Smooth muscle cell (in vitro differentiated cells): ENCODE measurements around the gene HAND2. TPM values are rescaled to one million over a fixed set of nuclear protein-coding genes. Genes with fewer than 3 reads are reported as not detected.
A peak's percentile ranks its signal among the peaks of the same experiment; 100 is the strongest.

Source experiments
- DNase-seq: peaks from one replicate; lab custom pipeline; 2025; ENCODE audit not compliant: unreplicated experiment; lab: John Stamatoyannopoulos, UW
- H2AFZ ChIP-seq: fragments of 200-600 bp; sonication (generic); 2 replicates; pipeline ENCODE4 v1.6.0; 2016; ENCODE audit warnings: antibody characterized with exemption, low read depth, mild to moderate bottlenecking
- H3F3A ChIP-seq: fragments of 200-600 bp; sonication (generic); 2 replicates; pipeline ENCODE4 v1.6.0; 2017; ENCODE audit warnings: antibody characterized with exemption, low read depth
- H3K27ac ChIP-seq: fragments of 200-600 bp; sonication (generic); 2 replicates; pipeline ENCODE4 v1.5.1; 2016; ENCODE audit warnings: low read depth, mild to moderate bottlenecking
- H3K27me3 ChIP-seq: fragments of 200-600 bp; sonication (generic); 2 replicates; pipeline ENCODE4 v1.6.1; 2016; ENCODE audit warnings: low read depth, mild to moderate bottlenecking
- H3K36me3 ChIP-seq: fragments of 200-600 bp; sonication (generic); 2 replicates; pipeline ENCODE4 v1.5.1; 2016; ENCODE audit warnings: low read depth
- H3K4me1 ChIP-seq: fragments of 200-600 bp; sonication (generic); 2 replicates; pipeline ENCODE4 v1.5.1; 2016; ENCODE audit warnings: low read depth
- H3K4me2 ChIP-seq: fragments of 200-600 bp; sonication (generic); 2 replicates; pipeline ENCODE4 v1.6.0; 2016; ENCODE audit warnings: mild to moderate bottlenecking
- H3K4me3 ChIP-seq: fragments of 200-600 bp; sonication (generic); 2 replicates; pipeline ENCODE4 v1.5.1; 2016; ENCODE audit warnings: mild to moderate bottlenecking
- H3K79me2 ChIP-seq: fragments of 200-600 bp; sonication (generic); 2 replicates; pipeline ENCODE4 v1.6.0; 2016; ENCODE audit warnings: low read depth, mild to moderate bottlenecking
- H3K9ac ChIP-seq: fragments of 200-600 bp; sonication (generic); 2 replicates; pipeline ENCODE4 v1.6.0; 2016; ENCODE audit warnings: low read depth
- H3K9me3 ChIP-seq: fragments of 200-600 bp; sonication (generic); replicated peaks from 2 replicates; pipeline ENCODE4 v1.5.1; 2016; ENCODE audit warnings: low read depth
- H4K20me1 ChIP-seq: fragments of 200-600 bp; sonication (generic); 2 replicates; pipeline ENCODE4 v1.6.0; 2016; ENCODE audit warnings: low read depth
- CTCF ChIP-seq: fragments of 200-600 bp; sonication (generic); IDR thresholded peaks from 2 replicates; pipeline ENCODE4 v1.5.1; 2017; ENCODE audit warnings: borderline replicate concordance, mild to moderate bottlenecking, antibody characterized with exemption; ENCODE audit not compliant: insufficient read depth, poor library complexity, severe bottlenecking
- WGBS: methylation state at CpG from one replicate; pipeline ENCODE4 v1.1.7; 2016; ENCODE audit warnings: low lambda C conversion rate; 5-methylcytosine and 5-hydroxymethylcytosine counted together
- polyA plus RNA-seq: library from polyadenylated mRNA; unstranded; fragments of >200 nt; fragmentation: Nextera tagmentation; extraction: Ambion mirVana; gene quantifications from 2 replicates; pipeline ENCODE4 v1.2.1, GENCODE V29; 2016
- total RNA-seq: library from RNA; depleted of rRNA; stranded (reverse); fragments of >200 nt; gene quantifications from 2 replicates; pipeline ENCODE4 v1.2.3, GENCODE V29; 2014

HAND2 gene
- total and polyA plus RNA-seq, 2 experiments from 2014 or later, result 265 to 324 TPM

- no peaks in the 10 kb centered on the region for H3K9me3 ChIP-seq
- H3K36me3 ChIP-seq, result no peaks in the 10 kb centered on the region
- H3K4me2 ChIP-seq, result peak overlapping the region; percentile 79
- H3K4me1 ChIP-seq, result no peaks in the 10 kb centered on the region
- H4K20me1 ChIP-seq, result no peaks in the 10 kb centered on the region
- no peak for DNase-seq
- TF ChIP-seq CTCF, result no peak
- no peak overlapping the region for H3K9ac ChIP-seq
- H3K4me3 ChIP-seq, result peak overlapping the region; percentile 34
- 41% methylated on average over 48 of the region's 48 CpGs for WGBS
- peaks cover 28% of the 10 kb centered on the region for H3K79me2 ChIP-seq
- H3F3A ChIP-seq, result no peaks in the 10 kb centered on the region
- no peak overlapping the region for H3K27ac ChIP-seq
- H3K27me3 ChIP-seq, result no peaks in the 10 kb centered on the region
- peak overlapping the region; percentile 51 for H2AFZ ChIP-seq
Observed at GRCh38 chr4:173500841-173501591, 29.0 kb downstream of the HAND2 start.

GRCh38 chr4:173499658-173500535 is 30.1 kb downstream of the HAND2 start:
- DNase-seq, result no peak

DNA sequence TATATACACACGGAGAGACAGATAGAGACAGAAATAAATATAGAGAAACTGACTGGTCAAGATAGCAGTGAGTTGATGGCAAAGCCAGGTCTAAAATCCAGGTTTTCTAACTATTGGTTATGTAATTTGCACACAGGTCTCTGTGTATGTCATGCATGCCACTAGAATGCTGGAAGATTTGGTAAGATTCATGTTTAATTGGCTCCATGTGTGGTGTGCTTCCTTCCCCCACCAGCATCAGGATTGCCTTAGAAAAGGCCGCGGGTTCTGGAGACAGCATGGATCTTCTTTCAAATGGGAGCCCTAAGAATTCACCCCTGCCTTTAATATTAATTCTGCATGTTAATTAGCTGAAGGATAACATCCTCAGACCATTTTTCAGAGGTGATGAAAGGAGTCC is 31.3 kb downstream of the HAND2 start:
- no peak overlapping the region for H2AFZ ChIP-seq

More at GRCh38 chr4:173499658-173500535, 30.1 kb downstream of the HAND2 start:
- Histone ChIP-seq H3K27me3 (no peaks in the 10 kb centered on the region), H3K79me2 (peaks cover 17% of the 10 kb centered on the region), H3K4me3 (no peak overlapping the region), H3K36me3 (no peaks in the 10 kb centered on the region), H3F3A (no peaks in the 10 kb centered on the region), H3K4me2 (peak overlapping the region; percentile 79), H4K20me1 (no peaks in the 10 kb centered on the region), H3K9ac (no peak overlapping the region), H3K9me3 (no peaks in the 10 kb centered on the region), H2AFZ (no peak overlapping the region), H3K4me1 (no peaks in the 10 kb centered on the region), H3K27ac (no peak overlapping the region)
- no peak for TF ChIP-seq CTCF
- 63% methylated on average over 38 of the region's 38 CpGs for WGBS

More for the DNA sequence above, 31.3 kb downstream of the HAND2 start:
- H3K9me3 ChIP-seq, result no peaks in the 10 kb centered on the region
- no peak overlapping the region for H3K9ac ChIP-seq
- H3K4me2 ChIP-seq, result no peak overlapping the region
- no peaks in the 10 kb centered on the region for H3K4me1 ChIP-seq
- TF ChIP-seq CTCF, result no peak
- H3F3A ChIP-seq, result no peaks in the 10 kb centered on the region
- H3K27ac ChIP-seq, result no peak overlapping the region
- WGBS, result 90% methylated on average over 3 of the region's 3 CpGs
- no peak for DNase-seq
- no peaks in the 10 kb centered on the region for H4K20me1 ChIP-seq
- no peak overlapping the region for H3K4me3 ChIP-seq
- H3K79me2 ChIP-seq, result peaks cover 7% of the 10 kb centered on the region
- no peaks in the 10 kb centered on the region for H3K36me3 ChIP-seq
- no peaks in the 10 kb centered on the region for H3K27me3 ChIP-seq
